GM12878 (cell line): Measurements from ENCODE around the gene PARP6. TPM values are rescaled to one million over a fixed set of nuclear protein-coding genes. Genes with fewer than 3 reads are reported as not detected.

ENCODE experiments used
- ATAC-seq: fragments of 200-7000 bp; cut with Tn5 transposase; 3 replicates; pipeline ENCODE4 v1.9.1; 2020; ENCODE audit warnings: mild to moderate bottlenecking, moderate library complexity
- BruUV-seq: library from RNA; stranded (reverse); fragments of 400-500 nt; replicated peaks from 2 replicates; lab custom pipeline; 2021; lab: Mats Ljungman, UMichigan
- CTCF ChIA-PET: fragments of 300-600 bp; sonication (Branson Sonifier 250); formaldehyde crosslinking; extraction: SDS; loops from one replicate; lab custom pipeline; 2021; ENCODE audit warnings: inconsistent platforms; lab: Yijun Ruan, JAX
- POLR2A ChIA-PET: fragments of 350-600 bp; formaldehyde crosslinking; extraction: SDS; loops from one replicate; lab custom pipeline; 2021; ENCODE audit warnings: inconsistent platforms; lab: Charles Lee
- RAD21 ChIA-PET: fragments of 300-600 bp; sonication (Branson Sonifier 250); formaldehyde crosslinking; loops from one replicate; lab custom pipeline; 2023; ENCODE audit warnings: antibody characterized with exemption; ENCODE audit not compliant: unreplicated experiment; lab: Charles Lee
- SMC1A ChIA-PET: fragments of 300-600 bp; sonication (Branson Sonifier 250); formaldehyde crosslinking; loops from one replicate; lab custom pipeline; 2023; ENCODE audit not compliant: unreplicated experiment, uncharacterized antibody; lab: Charles Lee
- DNase-seq: peaks from one replicate; pipeline ENCODE4 v3.0.0-alpha.2; 2011; ENCODE audit warnings: low read depth, low spot score
- FAIRE-seq: peaks from 3 replicates; lab custom pipeline; 2011; peaks lifted over from hg19 to GRCh38; lab: Jason Lieb, UNC
- H2AFZ ChIP-seq: 2 replicates; pipeline ENCODE4 v1.6.0; 2011; ENCODE audit warnings: low read depth, low read length, control low read depth; ENCODE audit not compliant: control insufficient read depth
- H3K27ac ChIP-seq: 2 replicates; pipeline ENCODE4 v1.5.1; 2011; ENCODE audit warnings: control low read depth; ENCODE audit not compliant: control insufficient read depth, insufficient read depth
- H3K27me3 ChIP-seq, 2 experiments: replicated peaks in 1 of 2; 2 replicates each; pipeline versions ENCODE4 v1.6.0 to v1.6.1; 2011; ENCODE audit warnings: low read length in 1 of 2; ENCODE audit not compliant: control insufficient read depth in 2 of 2, insufficient read depth in 2 of 2
- H3K36me3 ChIP-seq, 2 experiments: 2 replicates each; pipeline ENCODE4 v1.5.1; 2011; ENCODE audit warnings: low read length in 1 of 2; ENCODE audit not compliant: control insufficient read depth in 2 of 2, insufficient read depth in 2 of 2
- H3K4me1 ChIP-seq: 2 replicates; pipeline ENCODE4 v1.6.1; 2011; ENCODE audit warnings: mild to moderate bottlenecking, low read length, moderate library complexity, mixed read lengths; ENCODE audit not compliant: control insufficient read depth, insufficient read depth
- H3K4me2 ChIP-seq: 2 replicates; pipeline ENCODE4 v1.6.0; 2011; ENCODE audit warnings: control low read depth; ENCODE audit not compliant: control insufficient read depth, insufficient read depth
- H3K4me3 ChIP-seq: fragments of 200-600 bp; sonication (generic); 2 replicates; pipeline ENCODE4 v1.5.1; 2016
- H3K79me2 ChIP-seq: 2 replicates; pipeline ENCODE4 v1.6.0; 2011; ENCODE audit warnings: low read length; ENCODE audit not compliant: control insufficient read depth, insufficient read depth
- H3K9ac ChIP-seq: 2 replicates; pipeline ENCODE4 v1.8.0; 2011; ENCODE audit warnings: low read length, control low read depth, mixed read lengths; ENCODE audit not compliant: control insufficient read depth, insufficient read depth
- H3K9me3 ChIP-seq: replicated peaks from 3 replicates; pipeline ENCODE4 v1.5.1; 2011; ENCODE audit warnings: mild to moderate bottlenecking, low read length; ENCODE audit not compliant: control insufficient read depth, insufficient read depth
- H4K20me1 ChIP-seq: 2 replicates; pipeline ENCODE4 v1.6.0; 2011; ENCODE audit not compliant: control insufficient read depth, insufficient read depth
- ASH2L ChIP-seq: fragments of 300-600, 200-600 bp; sonication (generic); IDR thresholded peaks from 2 replicates; pipeline ENCODE4 v1.6.1; 2017; ENCODE audit warnings: low read depth, mild to moderate bottlenecking, borderline replicate concordance
- E4F1 ChIP-seq: fragments of 450-650 bp; IDR thresholded peaks from 2 replicates; pipeline ENCODE4 v1.6.1; 2018; ENCODE audit warnings: borderline replicate concordance, mild to moderate bottlenecking; ENCODE audit not compliant: partially characterized antibody
- GATAD2B ChIP-seq: fragments of 450-650 bp; conservative IDR thresholded peaks from 2 replicates; pipeline ENCODE4 v1.6.1; 2017; ENCODE audit warnings: low read depth, mild to moderate bottlenecking, moderate library complexity
- LARP7 ChIP-seq: fragments of 450-650 bp; IDR thresholded peaks from 2 replicates; pipeline ENCODE4 v1.6.1; 2017; ENCODE audit warnings: mild to moderate bottlenecking
- MYC ChIP-seq: IDR thresholded peaks from 2 replicates; pipeline ENCODE4 v1.6.1; 2011; ENCODE audit warnings: mild to moderate bottlenecking, low read length, moderate library complexity, inconsistent platforms; ENCODE audit not compliant: insufficient read depth, insufficient replicate concordance, insufficient read length, severe bottlenecking
- NFYA ChIP-seq: IDR thresholded peaks from 2 replicates; pipeline ENCODE4 v1.6.1; 2011; ENCODE audit warnings: low read depth, mild to moderate bottlenecking, low read length, improper control_type of control experiment, borderline replicate concordance
- PAX8 ChIP-seq: fragments of 450-650 bp; IDR thresholded peaks from 2 replicates; pipeline ENCODE4 v1.6.1; 2017; ENCODE audit warnings: mild to moderate bottlenecking, moderate library complexity
- POLR2A ChIP-seq: IDR thresholded peaks from 2 replicates; pipeline ENCODE4 v1.6.1; 2011; ENCODE audit warnings: low read depth, mild to moderate bottlenecking, low read length
- RUNX3 ChIP-seq: IDR thresholded peaks from 2 replicates; pipeline ENCODE4 v1.6.1; 2012; ENCODE audit warnings: low read length, inconsistent platforms
- SP1 ChIP-seq: IDR thresholded peaks from one replicate; pipeline ENCODE4 v1.6.1; 2011; ENCODE audit warnings: low read depth, low read length
- SPI1 ChIP-seq: IDR thresholded peaks from 2 replicates; pipeline ENCODE4 v1.6.1; 2011; ENCODE audit warnings: low read depth, mild to moderate bottlenecking, low read length, moderate library complexity, borderline replicate concordance; ENCODE audit not compliant: insufficient read depth
- SUPT20H ChIP-seq: IDR thresholded peaks from 2 replicates; pipeline ENCODE4 v1.6.1; 2011; ENCODE audit warnings: low read depth, mild to moderate bottlenecking, low read length, moderate library complexity, borderline replicate concordance; ENCODE audit not compliant: control insufficient read depth
- ZNF217 ChIP-seq: fragments of 450-650 bp; IDR thresholded peaks from 2 replicates; pipeline ENCODE4 v1.6.1; 2017; ENCODE audit warnings: antibody characterized with exemption, mild to moderate bottlenecking
- ZSCAN29 ChIP-seq: fragments of 450-650 bp; IDR thresholded peaks from 2 replicates; pipeline ENCODE4 v1.6.1; 2017; ENCODE audit warnings: mild to moderate bottlenecking, moderate library complexity
- WGBS: methylation state at CpG from one replicate; pipeline ENCODE4 v1.1.6; 2016; ENCODE audit warnings: low lambda C conversion rate; ENCODE audit not compliant: insufficient replicate concordance, insufficient coverage; ENCODE audit errors: missing lambda C conversion rate; 5-methylcytosine and 5-hydroxymethylcytosine counted together
- in situ Hi-C: fragments of 300-500 bp; cut with MboI; formaldehyde crosslinking; loops from 9 replicates; pipeline ENCODE4 v1.14.3; 2018; ENCODE audit warnings: mixed read lengths
- intact Hi-C: fragments of 100-400 bp; cut with micrococcal nuclease; formaldehyde crosslinking; loops from one replicate; pipeline ENCODE4 v1.14.2; 2022; ENCODE audit not compliant: unreplicated experiment
- polyA plus RNA-seq, 11 experiments: library from polyadenylated mRNA; depleted of rRNA in 4 of 11; unstranded in 6 of 11; stranded (reverse) in 5 of 11; fragments of >200 nt; fragmentation: Nextera tagmentation in 4 of 11; fragmentation: Illumina TruSeq in 1 of 11; extraction: Ambion mirVana in 4 of 11; extraction: Trizol in 1 of 11; gene quantifications; 1 replicate in 1 of 11; 2 replicates in 10 of 11; pipeline versions ENCODE4 v1.2.1 to v1.2.3, GENCODE V29; 2011 to 2016; ENCODE audit warnings: inconsistent platforms in 2 of 11, missing spikeins in 2 of 11, low read depth in 1 of 11
- total RNA-seq, 4 experiments: library from RNA; depleted of rRNA in 3 of 4; stranded (reverse); fragments of >200 nt in 3 of 4; fragmentation: Illumina TruSeq in 1 of 4; extraction: Trizol in 1 of 4; gene quantifications; 2 replicates each; pipeline versions ENCODE4 v1.2.1 to v1.2.3, GENCODE V29; 2013 to 2021

Gene PARP6
- total and polyA plus RNA-seq, 10 of the 15 experiments (the other 5 are each of a cell fraction or from before 2014, with no cell fraction given): 14.3 to 73.5 (median 26.9) TPM

- CTCF ChIA-PET: no interaction called here
- no TSS peak for BruUV-seq
- H3K27ac ChIP-seq: no peak overlapping the region
- no peaks in the 10 kb centered on the region for H3K79me2 ChIP-seq
- no peak overlapping the region for H3K4me3 ChIP-seq
- TF ChIP-seq SUPT20H (no peak), SPI1 (no peak), LARP7 (no peak), GATAD2B (no peak), ZSCAN29 (no peak), E4F1 (no peak), POLR2A (no peak), ZNF217 (no peak), MYC (no peak), PAX8 (no peak), ASH2L (no peak), NFYA (no peak), RUNX3 (no peak), SP1 (no peak)
- TF ChIP-seq, all 136 proteins: peak for 0
- Histone ChIP-seq H3K27me3 (no peaks in the 10 kb centered on the region), H3K9me3 (no peaks in the 10 kb centered on the region), H3K4me1 (no peaks in the 10 kb centered on the region), H3K4me2 (no peak overlapping the region), H4K20me1 (no peaks in the 10 kb centered on the region), H3K9ac (no peak overlapping the region), H2AFZ (no peak overlapping the region), H3K36me3 (no peaks in the 10 kb centered on the region)
- ChIA-PET POLR2A (no interaction called here), SMC1A (interaction anchor here (0.6 kb wide), 1 partner anchor 1847 kb away, joined by 3 read pairs; no protein-coding TSS in a partner anchor), RAD21 (no interaction called here)
- in situ Hi-C loops (no loop called here), intact Hi-C loops (no loop called here)
- DNase-seq (no peak), FAIRE-seq (no peak), ATAC-seq (no peak)
- WGBS: 65% methylated on average over 2 of the region's 2 CpGs
Measured at GRCh38 chr15:72280751-72281150, 8.4 kb upstream of the PARP6 start.
